B cell (primary cell): ENCODE results near the gene RGL1. TPM values are rescaled to one million over a fixed set of nuclear protein-coding genes. Genes with fewer than 3 reads are reported as not detected.

ENCODE experiments used
- ATAC-seq: fragments of 200-7000 bp; cut with Tn5 transposase; one replicate; pipeline ENCODE4 v1.10.0; 2021; ENCODE audit warnings: low read depth, mild to moderate bottlenecking, moderate number of reproducible peaks, moderate library complexity
- CTCF ChIA-PET: fragments of 350-600 bp; sonication (Branson Sonifier 250); formaldehyde crosslinking; loops from one replicate; lab custom pipeline; 2021; ENCODE audit warnings: antibody characterized with exemption, inconsistent platforms; lab: Charles Lee
- POLR2A ChIA-PET: fragments of 350-600 bp; sonication (Branson Sonifier 250); formaldehyde crosslinking; loops from one replicate; lab custom pipeline; 2021; ENCODE audit warnings: antibody characterized with exemption; lab: Charles Lee
- DNase-seq: peaks from one replicate; pipeline ENCODE4 v3.0.0; 2013
- H2AFZ ChIP-seq: 2 replicates; pipeline ENCODE4 v1.6.1; 2012; ENCODE audit warnings: mild to moderate bottlenecking, low read depth, low read length; ENCODE audit not compliant: insufficient read depth, poor library complexity, severe bottlenecking
- H3K27ac ChIP-seq, 2 donors: 1 replicate in 1 of 2; 2 replicates in 1 of 2; pipeline ENCODE4 v1.5.1; 2012 to 2013; ENCODE audit warnings: low read length in 2 of 2, mild to moderate bottlenecking in 2 of 2, moderate library complexity in 1 of 2
- H3K27me3 ChIP-seq, 4 experiments: fragments of 200-600 bp in 1 of 4; sonication (generic) in 1 of 4; replicated peaks in 1 of 4; 1 replicate in 2 of 4; 2 replicates in 2 of 4; pipeline versions ENCODE4 v1.6.1 to v1.7.0; 2013 to 2016; ENCODE audit warnings: low read length in 3 of 4, mild to moderate bottlenecking in 2 of 4, mixed read lengths in 1 of 4, moderate library complexity in 1 of 4; ENCODE audit not compliant: insufficient read depth in 4 of 4, control insufficient read depth in 3 of 4; ENCODE audit errors: control extremely low read depth in 1 of 4
- H3K36me3 ChIP-seq, 2 experiments: replicated peaks in 1 of 2; 1 replicate in 1 of 2; 2 replicates in 1 of 2; pipeline versions ENCODE4 v1.6.1 to v1.7.1; 2013; ENCODE audit warnings: low read length in 1 of 2; ENCODE audit not compliant: insufficient read depth in 2 of 2, control insufficient read depth in 1 of 2; ENCODE audit errors: control extremely low read depth in 1 of 2, extremely low read depth in 1 of 2
- H3K4me1 ChIP-seq, 2 donors: fragments of 200-600 bp in 1 of 2; sonication (generic) in 1 of 2; 1 replicate in 1 of 2; 2 replicates in 1 of 2; pipeline versions ENCODE4 v1.5.1 to v1.6.1; 2013 to 2017; ENCODE audit warnings: low read length in 2 of 2; ENCODE audit not compliant: control insufficient read depth in 2 of 2, insufficient read depth in 2 of 2
- H3K4me2 ChIP-seq: replicated peaks from 2 replicates; pipeline ENCODE3; 2012; ENCODE audit warnings: mild to moderate bottlenecking, low read depth, low read length; ENCODE audit not compliant: poor library complexity, severe bottlenecking
- H3K4me3 ChIP-seq, 5 experiments: fragments of 200-600 bp in 1 of 5; sonication (generic) in 1 of 5; 1 replicate in 3 of 5; 2 replicates in 2 of 5; pipeline versions ENCODE4 v1.5.1 to v1.7.0; 2011 to 2016; ENCODE audit warnings: low read length in 4 of 5, mild to moderate bottlenecking in 4 of 5, low read depth in 2 of 5, control low read depth in 1 of 5, moderate library complexity in 1 of 5; ENCODE audit not compliant: insufficient read depth in 1 of 5; ENCODE audit errors: control extremely low read depth in 1 of 5, extremely low read depth in 1 of 5
- H3K79me2 ChIP-seq: fragments of 200-600 bp; sonication (generic); one replicate; pipeline ENCODE4 v1.6.0; 2016; ENCODE audit warnings: low read length; ENCODE audit not compliant: control insufficient read depth, insufficient read depth
- H3K9ac ChIP-seq: fragments of 200-600 bp; sonication (generic); 2 replicates; pipeline ENCODE4 v1.6.1; 2017; ENCODE audit warnings: mild to moderate bottlenecking, low read length, moderate library complexity
- H3K9me3 ChIP-seq, 3 donors: one replicate each; pipeline versions ENCODE4 v1.6.1 to v1.7.1; 2013; ENCODE audit warnings: low read length in 2 of 3; ENCODE audit not compliant: control insufficient read depth in 2 of 3, insufficient read depth in 1 of 3; ENCODE audit errors: control extremely low read depth in 1 of 3
- H4K20me1 ChIP-seq: 2 replicates; pipeline ENCODE4 v1.6.0; 2012; ENCODE audit warnings: mild to moderate bottlenecking, low read length; ENCODE audit not compliant: insufficient read depth, control insufficient read depth, poor library complexity, severe bottlenecking
- H3K27ac Mint-ChIP-seq: one replicate; pipeline ENCODE4 v1.8.0; 2021; ENCODE audit warnings: mixed read lengths
- H3K27me3 Mint-ChIP-seq: one replicate; pipeline ENCODE4 v1.8.0; 2021; ENCODE audit warnings: mixed read lengths
- H3K4me1 Mint-ChIP-seq: one replicate; pipeline ENCODE4 v1.8.0; 2021; ENCODE audit warnings: mixed read lengths
- H3K4me3 Mint-ChIP-seq: one replicate; pipeline ENCODE4 v1.8.0; 2021; ENCODE audit warnings: mixed read lengths
- H3K9me3 Mint-ChIP-seq: one replicate; pipeline ENCODE4 v1.8.0; 2022; ENCODE audit warnings: mixed read lengths; ENCODE audit not compliant: insufficient read depth
- CTCF ChIP-seq: fragments of 200-600 bp; IDR thresholded peaks from one replicate; pipeline ENCODE4 v1.8.0; 2022; ENCODE audit warnings: antibody characterized with exemption, mild to moderate bottlenecking
- EZH2 ChIP-seq: IDR thresholded peaks from 2 replicates; pipeline ENCODE4 v1.6.1; 2012; ENCODE audit warnings: borderline replicate concordance, low read depth, mild to moderate bottlenecking, moderate library complexity, low read length; ENCODE audit not compliant: insufficient read depth, poor library complexity, severe bottlenecking
- WGBS: methylation state at CpG from one replicate; pipeline ENCODE4 v1.1.5; 2013; ENCODE audit warnings: missing lambda C conversion rate; ENCODE audit not compliant: insufficient coverage; 5-methylcytosine and 5-hydroxymethylcytosine counted together
- intact Hi-C: fragments of 100-400 bp; cut with micrococcal nuclease; formaldehyde crosslinking; loops from one replicate; pipeline ENCODE4 v1.10.0; 2022
- polyA plus RNA-seq: library from polyadenylated mRNA; depleted of rRNA; stranded (reverse); fragments of >200 nt; gene quantifications from 2 replicates; pipeline ENCODE4 v1.2.3, GENCODE V29; 2012
- total RNA-seq, 2 donors: library from RNA; stranded (reverse); fragments of 120-200 nt in 1 of 2; gene quantifications; 1 replicate in 1 of 2; 2 replicates in 1 of 2; pipeline versions ENCODE4 v1.2.3 to v1.2.4, GENCODE V29; 2013 to 2022

The RGL1 gene
- total and polyA plus RNA-seq, 2 donors (not counting 1 experiment from before 2014, with no cell fraction given): 0.09 to 1.1 TPM

DNA sequence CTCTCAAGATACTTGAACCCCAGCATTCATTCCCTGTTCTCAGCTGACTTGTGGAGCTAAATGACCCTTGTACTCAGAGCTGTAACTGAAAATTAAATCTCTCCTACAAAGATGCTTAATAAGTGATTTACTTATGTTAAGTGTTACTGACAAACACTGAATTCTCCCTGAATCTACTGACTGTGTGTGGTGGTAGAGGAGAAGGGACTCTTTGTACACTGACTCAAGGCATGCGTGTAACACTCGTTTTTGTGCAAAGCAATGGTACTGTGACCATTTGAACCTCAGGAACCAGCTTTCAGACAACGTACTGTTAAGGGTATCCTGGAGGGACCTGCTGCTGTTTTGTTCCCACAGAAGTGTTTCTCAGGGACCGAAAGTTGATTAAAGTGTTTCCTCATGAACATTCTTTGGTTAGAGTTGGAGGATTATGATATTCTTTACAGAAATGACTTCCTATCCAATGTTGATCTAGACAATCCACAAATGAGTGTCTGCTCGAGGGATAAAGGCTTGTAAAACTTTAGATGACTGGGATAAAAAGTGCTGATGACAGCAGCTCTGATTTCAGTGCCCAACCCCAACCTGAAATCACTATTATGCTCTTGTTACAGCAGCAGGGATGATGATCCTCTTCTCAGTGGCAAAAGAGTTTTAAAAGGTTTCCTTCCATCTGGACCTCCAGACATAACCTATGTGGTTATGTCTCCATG, 12.8 kb downstream of the RGL1 start:
- Histone ChIP-seq H4K20me1 (no peaks in the 10 kb centered on the region), H3K27me3 (no peaks in the 10 kb centered on the region), H3K9me3 (no peaks in the 10 kb centered on the region), H3K4me3 (no peak overlapping the region), H3K4me1 (no peaks in the 10 kb centered on the region), H3K4me2 (no peak overlapping the region), H2AFZ (no peak overlapping the region), H3K36me3 (no peaks in the 10 kb centered on the region), H3K27ac (no peak overlapping the region), H3K79me2 (no peaks in the 10 kb centered on the region), H3K9ac (no peak overlapping the region)
- ATAC-seq (no peak), DNase-seq (no peak)
- no peaks in the 10 kb centered on the region for H3K9me3 Mint-ChIP-seq
- WGBS: 72% methylated on average over 3 of the region's 5 CpGs
- intact Hi-C loops: no loop called here
- no peak overlapping the region for H3K4me3 Mint-ChIP-seq
- H3K27ac Mint-ChIP-seq: no peak overlapping the region
- POLR2A ChIA-PET: no interaction called here
- peaks cover 7% of the 10 kb centered on the region for H3K27me3 Mint-ChIP-seq
- TF ChIP-seq EZH2 (no peak), CTCF (no peak)
- H3K4me1 Mint-ChIP-seq: no peaks in the 10 kb centered on the region
- CTCF ChIA-PET: interaction anchor here (0.8 kb wide), 1 partner anchor 81 kb away, joined by 3 read pairs; no protein-coding TSS in a partner anchor

DNA sequence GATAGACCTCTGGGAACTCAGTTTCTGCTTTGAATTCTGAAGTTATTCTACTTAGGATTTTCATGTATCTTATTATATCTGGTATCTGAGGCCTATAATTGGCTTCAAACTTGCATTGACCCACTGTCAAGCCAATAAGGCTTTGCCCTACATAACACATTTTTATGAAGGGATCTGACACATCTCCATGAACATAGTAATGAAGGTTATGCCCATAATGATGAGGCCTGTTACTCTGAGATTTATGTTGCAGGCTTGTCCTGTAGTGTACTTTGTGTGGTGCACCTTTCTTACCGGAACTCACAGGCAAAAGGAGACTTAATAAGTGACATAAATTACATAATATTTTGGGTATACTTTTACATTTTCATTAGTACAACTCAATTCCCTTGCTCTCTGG, 14.1 kb downstream of the RGL1 start:
- Histone ChIP-seq H3K4me3 (no peak overlapping the region), H3K27me3 (no peaks in the 10 kb centered on the region), H4K20me1 (no peaks in the 10 kb centered on the region), H3K27ac (no peak overlapping the region), H3K9me3 (no peaks in the 10 kb centered on the region), H2AFZ (no peak overlapping the region), H3K9ac (no peak overlapping the region), H3K79me2 (no peaks in the 10 kb centered on the region), H3K4me2 (no peak overlapping the region), H3K4me1 (no peaks in the 10 kb centered on the region), H3K36me3 (no peaks in the 10 kb centered on the region)
- no CpG with 5 or more reads among the region's 1 CpG for WGBS
- POLR2A ChIA-PET: no interaction called here
- DNase-seq (no peak), ATAC-seq (no peak)
- intact Hi-C loops: no loop called here
- TF ChIP-seq EZH2 (no peak), CTCF (no peak)
- Mint-ChIP-seq H3K27me3 (peaks cover 4% of the 10 kb centered on the region), H3K4me3 (no peak overlapping the region), H3K9me3 (no peaks in the 10 kb centered on the region), H3K27ac (no peak overlapping the region), H3K4me1 (no peaks in the 10 kb centered on the region)
- CTCF ChIA-PET: interaction anchor here (0.8 kb wide), 1 partner anchor 80 kb away, joined by 3 read pairs; no protein-coding TSS in a partner anchor
